ENCODE data around the gene MCEMP1. TPM values are rescaled to one million over a fixed set of nuclear protein-coding genes. Genes with fewer than 3 reads are reported as not detected.

The MCEMP1 gene
- polyA plus RNA-seq, 1 donor from 2014 or later = not detected

DNA sequence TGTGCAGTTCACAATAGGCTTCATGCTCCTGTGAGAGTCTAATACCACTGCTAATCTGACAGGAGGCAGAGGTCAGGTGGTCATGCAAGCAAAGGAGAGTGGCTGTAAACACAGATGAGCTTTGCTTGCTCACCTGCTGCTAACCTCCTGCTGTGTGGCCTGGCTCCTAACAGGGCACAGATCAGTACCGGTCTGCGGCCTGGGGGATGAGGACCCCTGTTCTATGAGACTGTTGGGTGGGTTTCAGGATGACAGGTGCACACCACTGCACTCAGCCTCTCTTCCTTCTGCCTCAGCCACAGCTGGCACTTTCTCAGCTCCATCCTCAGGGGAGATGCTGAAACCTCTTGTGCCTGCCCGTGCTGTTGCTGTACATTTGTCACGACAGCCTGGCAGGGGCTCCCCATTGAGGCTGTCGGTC lies 45.4 kb downstream of the MCEMP1 start:
- Histone ChIP-seq H3K27ac (ENCODE audit: low read length) (no peak overlapping the region), H3K9me2 (ENCODE audit: insufficient read depth, low read length) (no peaks in the 10 kb centered on the region), H3F3A (ENCODE audit: insufficient read depth, low read length, poor library complexity, severe bottlenecking) (no peaks in the 10 kb centered on the region), H3K36me3 (ENCODE audit: insufficient read depth, low read length) (no peaks in the 10 kb centered on the region), H3K4me2 (ENCODE audit: low read length) (no peak overlapping the region), H4K20me1 (ENCODE audit: insufficient read depth) (no peaks in the 10 kb centered on the region), H3K4me3 (ENCODE audit: low read length) (no peak overlapping the region), H3K79me2 (replicated peaks; ENCODE audit: insufficient read depth, low read length) (no peaks in the 10 kb centered on the region), H3K27me3 (ENCODE audit: insufficient read depth, low read depth, low read length) (no peaks in the 10 kb centered on the region), H3K9me3 (ENCODE audit: low read length) (no peaks in the 10 kb centered on the region), H3K9ac (ENCODE audit: low read length) (no peak overlapping the region), H2AFZ (ENCODE audit: low read depth, low read length) (no peak overlapping the region)
- no peak for TF ChIP-seq EP300 (conservative IDR thresholded peaks at IDR 0.05; ENCODE audit: poor library complexity, severe bottlenecking)
- TF ChIP-seq, protein P1, sequence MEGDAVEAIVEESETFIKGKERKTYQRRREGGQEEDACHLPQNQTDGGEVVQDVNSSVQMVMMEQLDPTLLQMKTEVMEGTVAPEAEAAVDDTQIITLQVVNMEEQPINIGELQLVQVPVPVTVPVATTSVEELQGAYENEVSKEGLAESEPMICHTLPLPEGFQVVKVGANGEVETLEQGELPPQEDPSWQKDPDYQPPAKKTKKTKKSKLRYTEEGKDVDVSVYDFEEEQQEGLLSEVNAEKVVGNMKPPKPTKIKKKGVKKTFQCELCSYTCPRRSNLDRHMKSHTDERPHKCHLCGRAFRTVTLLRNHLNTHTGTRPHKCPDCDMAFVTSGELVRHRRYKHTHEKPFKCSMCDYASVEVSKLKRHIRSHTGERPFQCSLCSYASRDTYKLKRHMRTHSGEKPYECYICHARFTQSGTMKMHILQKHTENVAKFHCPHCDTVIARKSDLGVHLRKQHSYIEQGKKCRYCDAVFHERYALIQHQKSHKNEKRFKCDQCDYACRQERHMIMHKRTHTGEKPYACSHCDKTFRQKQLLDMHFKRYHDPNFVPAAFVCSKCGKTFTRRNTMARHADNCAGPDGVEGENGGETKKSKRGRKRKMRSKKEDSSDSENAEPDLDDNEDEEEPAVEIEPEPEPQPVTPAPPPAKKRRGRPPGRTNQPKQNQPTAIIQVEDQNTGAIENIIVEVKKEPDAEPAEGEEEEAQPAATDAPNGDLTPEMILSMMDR (IDR thresholded peaks at IDR 0.05; ENCODE audit: poor library complexity, severe bottlenecking) = no peak
- no peak for TF ChIP-seq SMC3 (conservative IDR thresholded peaks at IDR 0.05; ENCODE audit: poor library complexity)
- TF ChIP-seq TAF1 (IDR thresholded peaks at IDR 0.05; ENCODE audit: low read depth) = no peak
- TF ChIP-seq RAD21 (conservative IDR thresholded peaks at IDR 0.05) = no peak
- TF ChIP-seq POLR2AphosphoS5 (IDR thresholded peaks at IDR 0.05) = no peak
- TF ChIP-seq MXI1 (conservative IDR thresholded peaks at IDR 0.05; ENCODE audit: poor library complexity, severe bottlenecking) = no peak
- no peak for TF ChIP-seq EZH2 (IDR thresholded peaks at IDR 0.05; ENCODE audit: borderline replicate concordance, insufficient read depth, low read length, poor library complexity, severe bottlenecking)
- TF ChIP-seq REST (IDR thresholded peaks at IDR 0.05; ENCODE audit: borderline replicate concordance) = no peak

DNA sequence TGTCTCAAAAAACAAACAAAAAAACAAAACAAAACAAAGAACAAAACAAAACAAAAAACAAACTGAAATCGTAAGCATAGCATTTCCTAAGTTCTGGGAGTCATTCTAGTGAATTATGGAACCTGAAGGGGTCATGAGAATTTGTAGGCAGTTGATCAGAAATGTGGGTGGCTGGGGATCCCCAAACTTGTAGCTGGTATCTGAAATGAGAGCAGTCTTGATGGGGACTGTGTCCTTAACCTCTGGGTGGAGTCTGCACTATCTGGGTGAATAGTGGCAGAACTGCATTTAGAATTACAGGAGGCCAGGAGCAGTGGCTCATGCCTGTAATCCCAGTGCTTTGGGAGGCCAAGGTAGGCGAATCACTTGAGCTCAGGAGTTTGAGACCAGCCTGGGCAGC lies 48.9 kb downstream of the MCEMP1 start:
- no peaks in the 10 kb centered on the region for H3K36me3 ChIP-seq (ENCODE audit: insufficient read depth, low read length)
- no peak overlapping the region for H3K4me2 ChIP-seq (ENCODE audit: low read length)
- no peaks in the 10 kb centered on the region for H3K9me2 ChIP-seq (ENCODE audit: insufficient read depth, low read length)
- TF ChIP-seq, protein P1 (IDR thresholded peaks at IDR 0.05; ENCODE audit: poor library complexity, severe bottlenecking) = no peak
- TF ChIP-seq REST (IDR thresholded peaks at IDR 0.05; ENCODE audit: borderline replicate concordance) = no peak
- no peak for TF ChIP-seq TAF1 (IDR thresholded peaks at IDR 0.05; ENCODE audit: low read depth)
- no peak for TF ChIP-seq RAD21 (conservative IDR thresholded peaks at IDR 0.05)
- TF ChIP-seq MXI1 (conservative IDR thresholded peaks at IDR 0.05; ENCODE audit: poor library complexity, severe bottlenecking) = no peak
- no peak for TF ChIP-seq SMC3 (conservative IDR thresholded peaks at IDR 0.05; ENCODE audit: poor library complexity)
- no peak for TF ChIP-seq POLR2AphosphoS5 (IDR thresholded peaks at IDR 0.05)
- TF ChIP-seq EP300 (conservative IDR thresholded peaks at IDR 0.05; ENCODE audit: poor library complexity, severe bottlenecking) = no peak
- no peak for TF ChIP-seq EZH2 (IDR thresholded peaks at IDR 0.05; ENCODE audit: borderline replicate concordance, insufficient read depth, low read length, poor library complexity, severe bottlenecking)
- H3F3A ChIP-seq (ENCODE audit: insufficient read depth, low read length, poor library complexity, severe bottlenecking) = no peaks in the 10 kb centered on the region
- no peaks in the 10 kb centered on the region for H3K9me3 ChIP-seq (ENCODE audit: low read length)
- peaks cover 34% of the 10 kb centered on the region for H3K27me3 ChIP-seq (ENCODE audit: insufficient read depth, low read depth, low read length)
- no peak overlapping the region for H3K4me3 ChIP-seq (ENCODE audit: low read length)
- no peak overlapping the region for H2AFZ ChIP-seq (ENCODE audit: low read depth, low read length)
- H3K27ac ChIP-seq (ENCODE audit: low read length) = no peak overlapping the region
- no peaks in the 10 kb centered on the region for H4K20me1 ChIP-seq (ENCODE audit: insufficient read depth)
- no peaks in the 10 kb centered on the region for H3K79me2 ChIP-seq (replicated peaks; ENCODE audit: insufficient read depth, low read length)
- H3K9ac ChIP-seq (ENCODE audit: low read length) = no peak overlapping the region
